GM23338 (cell line): ENCODE results near the gene FASLG. TPM values are rescaled to one million over a fixed set of nuclear protein-coding genes. Genes with fewer than 3 reads are reported as not detected.

Experiments
- ATAC-seq: fragments of 200-7000 bp; cut with Tn5 transposase; 3 replicates; pipeline ENCODE4 v1.9.1; 2020
- DNase-seq: peaks from one replicate; pipeline ENCODE4 v3.0.0-alpha.2; 2015; ENCODE audit warnings: low spot score
- H2AFZ ChIP-seq: fragments of 200-600 bp; sonication (generic); 2 replicates; pipeline ENCODE4 v1.8.0; 2016; ENCODE audit warnings: antibody characterized with exemption, mild to moderate bottlenecking, moderate library complexity
- H3F3A ChIP-seq: fragments of 200-600 bp; sonication (generic); replicated peaks from 2 replicates; pipeline ENCODE4 v1.8.0; 2017; ENCODE audit warnings: antibody characterized with exemption, mixed run types, low read depth
- H3K27ac ChIP-seq: fragments of 200-600 bp; sonication (generic); 2 replicates; pipeline ENCODE4 v1.6.1; 2016; ENCODE audit warnings: low read depth
- H3K27me3 ChIP-seq: fragments of 200-600 bp; sonication (generic); 2 replicates; pipeline ENCODE4 v1.8.0; 2016; ENCODE audit warnings: mild to moderate bottlenecking, mixed run types, moderate library complexity; ENCODE audit not compliant: insufficient read depth
- H3K36me3 ChIP-seq: fragments of 200-600 bp; sonication (generic); 2 replicates; pipeline ENCODE4 v1.8.0; 2016; ENCODE audit warnings: mild to moderate bottlenecking; ENCODE audit not compliant: insufficient read depth
- H3K4me1 ChIP-seq: fragments of 200-600 bp; sonication (generic); 2 replicates; pipeline ENCODE4 v1.8.0; 2016; ENCODE audit warnings: mild to moderate bottlenecking, moderate library complexity; ENCODE audit not compliant: insufficient read depth
- H3K4me2 ChIP-seq: fragments of 200-600 bp; sonication (generic); 2 replicates; pipeline ENCODE4 v1.7.1; 2017; ENCODE audit warnings: mixed run types
- H3K4me3 ChIP-seq: fragments of 200-600 bp; sonication (generic); 2 replicates; pipeline ENCODE4 v1.6.1; 2016; ENCODE audit warnings: mixed run types
- H3K79me2 ChIP-seq: fragments of 200-600 bp; sonication (generic); replicated peaks from 2 replicates; pipeline ENCODE4 v1.8.0; 2017; ENCODE audit warnings: mild to moderate bottlenecking; ENCODE audit not compliant: insufficient read depth
- H3K9me2 ChIP-seq: fragments of 200-600 bp; sonication (generic); 2 replicates; pipeline ENCODE4 v1.8.0; 2017; ENCODE audit not compliant: insufficient read depth
- H4K20me1 ChIP-seq: fragments of 200-600 bp; sonication (generic); replicated peaks from 2 replicates; pipeline ENCODE4 v1.8.0; 2017; ENCODE audit warnings: mild to moderate bottlenecking; ENCODE audit not compliant: insufficient read depth
- H3K27ac Mint-ChIP-seq: 2 replicates; pipeline ENCODE4 v1.8.0; 2020; ENCODE audit warnings: inconsistent platforms, mild to moderate bottlenecking, moderate library complexity, mixed read lengths
- H3K27me3 Mint-ChIP-seq: 3 replicates; pipeline ENCODE4 v1.8.0; 2022; ENCODE audit warnings: low read depth, mild to moderate bottlenecking, moderate library complexity, mixed read lengths, inconsistent platforms; ENCODE audit not compliant: insufficient read depth, poor library complexity
- H3K36me3 Mint-ChIP-seq: 3 replicates; pipeline ENCODE4 v1.8.0; 2021; ENCODE audit warnings: low read depth, mild to moderate bottlenecking, inconsistent platforms, moderate library complexity, mixed read lengths
- H3K4me1 Mint-ChIP-seq: 3 replicates; pipeline ENCODE4 v1.8.0; 2020; ENCODE audit warnings: mild to moderate bottlenecking, inconsistent platforms, mixed read lengths
- H3K4me3 Mint-ChIP-seq: 3 replicates; pipeline ENCODE4 v1.8.0; 2021; ENCODE audit warnings: moderate library complexity, mild to moderate bottlenecking, inconsistent platforms, mixed read lengths
- H3K9me3 Mint-ChIP-seq: 3 replicates; pipeline ENCODE4 v1.8.0; 2020; ENCODE audit warnings: moderate library complexity, mild to moderate bottlenecking, inconsistent platforms, mixed read lengths
- CREB1 ChIP-seq: fragments of 250-450 bp; sonication (Bioruptor Pico); IDR thresholded peaks from 2 replicates; pipeline ENCODE4 v1.5.0; 2020; ENCODE audit warnings: low read depth, mild to moderate bottlenecking, moderate library complexity
- CTCF ChIP-seq, 2 experiments: fragments of 200-600 bp in 1 of 2; sonication (generic) in 1 of 2; conservative IDR thresholded peaks; 2 replicates each; pipeline versions ENCODE4 v1.5.1 to v1.6.1; 2016 to 2017; ENCODE audit warnings: antibody characterized with exemption in 2 of 2, low read depth in 2 of 2, mild to moderate bottlenecking in 2 of 2, moderate library complexity in 1 of 2
- ETS1 ChIP-seq: IDR thresholded peaks from 2 replicates; pipeline ENCODE4 v1.6.1; 2016; ENCODE audit warnings: antibody characterized with exemption
- EZH2 ChIP-seq: fragments of 200-600 bp; sonication (generic); IDR thresholded peaks from one replicate; pipeline ENCODE4 v1.8.0; 2017; ENCODE audit warnings: antibody characterized with exemption, mild to moderate bottlenecking, low read depth; ENCODE audit not compliant: unreplicated experiment
- EZH2phosphoT487 ChIP-seq: fragments of 200-600 bp; sonication (generic); IDR thresholded peaks from one replicate; pipeline ENCODE4 v1.8.1; 2018; ENCODE audit warnings: antibody characterized with exemption; ENCODE audit not compliant: unreplicated experiment
- JUNB ChIP-seq: IDR thresholded peaks from one replicate; pipeline ENCODE4 v1.6.1; 2016; ENCODE audit warnings: antibody characterized with exemption; ENCODE audit not compliant: unreplicated experiment
- NANOG ChIP-seq: IDR thresholded peaks from 2 replicates; pipeline ENCODE4 v1.6.1; 2016; ENCODE audit warnings: antibody characterized with exemption, borderline replicate concordance
- POLR2AphosphoS5 ChIP-seq: IDR thresholded peaks from 2 replicates; pipeline ENCODE4 v1.6.1; 2016; ENCODE audit warnings: antibody characterized with exemption, low read depth
- STAT1 ChIP-seq: IDR thresholded peaks from one replicate; pipeline ENCODE4 v1.6.1; 2016; ENCODE audit warnings: antibody characterized with exemption; ENCODE audit not compliant: unreplicated experiment
- ZNF114 ChIP-seq: fragments of 250-450 bp; sonication (Bioruptor Pico); IDR thresholded peaks from 2 replicates; pipeline ENCODE4 v1.5.0; 2020; ENCODE audit warnings: mild to moderate bottlenecking, moderate library complexity
- ZNF331 ChIP-seq: fragments of 250-450 bp; sonication (Bioruptor Pico); IDR thresholded peaks from 2 replicates; pipeline ENCODE4 v1.5.0; 2020; ENCODE audit warnings: low read depth, mild to moderate bottlenecking, moderate library complexity
- polyA plus RNA-seq: library from polyadenylated mRNA; unstranded; fragments of >200 nt; fragmentation: Nextera tagmentation; extraction: Ambion mirVana; gene quantifications from 2 replicates; pipeline ENCODE4 v1.2.1, GENCODE V29; 2016
- total RNA-seq: library from RNA; depleted of rRNA; stranded (reverse); fragments of >200 nt; shearing (Covaris generic); gene quantifications from 2 replicates; pipeline ENCODE4 v1.2.3, GENCODE V29; 2014
- TF ChIP-seq, protein P1 (sequence below): IDR thresholded peaks from one replicate; pipeline ENCODE4 v1.6.1; 2018; ENCODE audit warnings: antibody characterized with exemption; ENCODE audit not compliant: unreplicated experiment
- TF ChIP-seq, protein P2 (sequence below): fragments of 250-450 bp; sonication (Bioruptor Pico); IDR thresholded peaks from 2 replicates; pipeline ENCODE4 v1.5.0; 2020; ENCODE audit warnings: mild to moderate bottlenecking, moderate library complexity

FASLG gene
- total and polyA plus RNA-seq, 2 experiments from 2014 or later, result not detected

GRCh38 chr1:172682812-172683211 is 23.9 kb downstream of the FASLG start:
- Mint-ChIP-seq H3K36me3 (no peaks in the 10 kb centered on the region), H3K4me3 (no peak overlapping the region), H3K27ac (peak overlapping the region; percentile 52; the same call in 1 of the 2 replicates), H3K4me1 (peaks cover 23% of the 10 kb centered on the region), H3K9me3 (peaks cover 3% of the 10 kb centered on the region; the same call in 1 of the 3 replicates), H3K27me3 (no peaks in the 10 kb centered on the region)
- DNase-seq (peak; percentile 49), ATAC-seq (peak; percentile 90)
- no peaks in the 10 kb centered on the region for H3K79me2 ChIP-seq
- H3F3A ChIP-seq, result no peaks in the 10 kb centered on the region
- no peak overlapping the region for H3K4me2 ChIP-seq
- no peak overlapping the region for H3K4me3 ChIP-seq
- H3K4me1 ChIP-seq, result 0 out of 2 replicates have a peak, but pooled peaks cover 5% of the 10 kb centered on the region
- H3K9me2 ChIP-seq, result no peaks in the 10 kb centered on the region
- no peaks in the 10 kb centered on the region for H3K36me3 ChIP-seq
- no peaks in the 10 kb centered on the region for H4K20me1 ChIP-seq
- TF ChIP-seq ETS1 (no peak), EZH2phosphoT487 (no peak), STAT1 (no peak), EZH2 (no peak), ZNF114 (CRISPR knock-in tag) (no peak), ZNF331 (CRISPR knock-in tag) (no peak), JUNB (no peak), CTCF (conservative IDR thresholded peaks at IDR 0.05; ENCODE audit: low read depth in 2 of 2) (no peak), NANOG (no peak), POLR2AphosphoS5 (no peak), CREB1 (CRISPR knock-in tag) (no peak)
- TF ChIP-seq, protein P1, sequence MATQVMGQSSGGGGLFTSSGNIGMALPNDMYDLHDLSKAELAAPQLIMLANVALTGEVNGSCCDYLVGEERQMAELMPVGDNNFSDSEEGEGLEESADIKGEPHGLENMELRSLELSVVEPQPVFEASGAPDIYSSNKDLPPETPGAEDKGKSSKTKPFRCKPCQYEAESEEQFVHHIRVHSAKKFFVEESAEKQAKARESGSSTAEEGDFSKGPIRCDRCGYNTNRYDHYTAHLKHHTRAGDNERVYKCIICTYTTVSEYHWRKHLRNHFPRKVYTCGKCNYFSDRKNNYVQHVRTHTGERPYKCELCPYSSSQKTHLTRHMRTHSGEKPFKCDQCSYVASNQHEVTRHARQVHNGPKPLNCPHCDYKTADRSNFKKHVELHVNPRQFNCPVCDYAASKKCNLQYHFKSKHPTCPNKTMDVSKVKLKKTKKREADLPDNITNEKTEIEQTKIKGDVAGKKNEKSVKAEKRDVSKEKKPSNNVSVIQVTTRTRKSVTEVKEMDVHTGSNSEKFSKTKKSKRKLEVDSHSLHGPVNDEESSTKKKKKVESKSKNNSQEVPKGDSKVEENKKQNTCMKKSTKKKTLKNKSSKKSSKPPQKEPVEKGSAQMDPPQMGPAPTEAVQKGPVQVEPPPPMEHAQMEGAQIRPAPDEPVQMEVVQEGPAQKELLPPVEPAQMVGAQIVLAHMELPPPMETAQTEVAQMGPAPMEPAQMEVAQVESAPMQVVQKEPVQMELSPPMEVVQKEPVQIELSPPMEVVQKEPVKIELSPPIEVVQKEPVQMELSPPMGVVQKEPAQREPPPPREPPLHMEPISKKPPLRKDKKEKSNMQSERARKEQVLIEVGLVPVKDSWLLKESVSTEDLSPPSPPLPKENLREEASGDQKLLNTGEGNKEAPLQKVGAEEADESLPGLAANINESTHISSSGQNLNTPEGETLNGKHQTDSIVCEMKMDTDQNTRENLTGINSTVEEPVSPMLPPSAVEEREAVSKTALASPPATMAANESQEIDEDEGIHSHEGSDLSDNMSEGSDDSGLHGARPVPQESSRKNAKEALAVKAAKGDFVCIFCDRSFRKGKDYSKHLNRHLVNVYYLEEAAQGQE, result no peak
- TF ChIP-seq, protein P2, sequence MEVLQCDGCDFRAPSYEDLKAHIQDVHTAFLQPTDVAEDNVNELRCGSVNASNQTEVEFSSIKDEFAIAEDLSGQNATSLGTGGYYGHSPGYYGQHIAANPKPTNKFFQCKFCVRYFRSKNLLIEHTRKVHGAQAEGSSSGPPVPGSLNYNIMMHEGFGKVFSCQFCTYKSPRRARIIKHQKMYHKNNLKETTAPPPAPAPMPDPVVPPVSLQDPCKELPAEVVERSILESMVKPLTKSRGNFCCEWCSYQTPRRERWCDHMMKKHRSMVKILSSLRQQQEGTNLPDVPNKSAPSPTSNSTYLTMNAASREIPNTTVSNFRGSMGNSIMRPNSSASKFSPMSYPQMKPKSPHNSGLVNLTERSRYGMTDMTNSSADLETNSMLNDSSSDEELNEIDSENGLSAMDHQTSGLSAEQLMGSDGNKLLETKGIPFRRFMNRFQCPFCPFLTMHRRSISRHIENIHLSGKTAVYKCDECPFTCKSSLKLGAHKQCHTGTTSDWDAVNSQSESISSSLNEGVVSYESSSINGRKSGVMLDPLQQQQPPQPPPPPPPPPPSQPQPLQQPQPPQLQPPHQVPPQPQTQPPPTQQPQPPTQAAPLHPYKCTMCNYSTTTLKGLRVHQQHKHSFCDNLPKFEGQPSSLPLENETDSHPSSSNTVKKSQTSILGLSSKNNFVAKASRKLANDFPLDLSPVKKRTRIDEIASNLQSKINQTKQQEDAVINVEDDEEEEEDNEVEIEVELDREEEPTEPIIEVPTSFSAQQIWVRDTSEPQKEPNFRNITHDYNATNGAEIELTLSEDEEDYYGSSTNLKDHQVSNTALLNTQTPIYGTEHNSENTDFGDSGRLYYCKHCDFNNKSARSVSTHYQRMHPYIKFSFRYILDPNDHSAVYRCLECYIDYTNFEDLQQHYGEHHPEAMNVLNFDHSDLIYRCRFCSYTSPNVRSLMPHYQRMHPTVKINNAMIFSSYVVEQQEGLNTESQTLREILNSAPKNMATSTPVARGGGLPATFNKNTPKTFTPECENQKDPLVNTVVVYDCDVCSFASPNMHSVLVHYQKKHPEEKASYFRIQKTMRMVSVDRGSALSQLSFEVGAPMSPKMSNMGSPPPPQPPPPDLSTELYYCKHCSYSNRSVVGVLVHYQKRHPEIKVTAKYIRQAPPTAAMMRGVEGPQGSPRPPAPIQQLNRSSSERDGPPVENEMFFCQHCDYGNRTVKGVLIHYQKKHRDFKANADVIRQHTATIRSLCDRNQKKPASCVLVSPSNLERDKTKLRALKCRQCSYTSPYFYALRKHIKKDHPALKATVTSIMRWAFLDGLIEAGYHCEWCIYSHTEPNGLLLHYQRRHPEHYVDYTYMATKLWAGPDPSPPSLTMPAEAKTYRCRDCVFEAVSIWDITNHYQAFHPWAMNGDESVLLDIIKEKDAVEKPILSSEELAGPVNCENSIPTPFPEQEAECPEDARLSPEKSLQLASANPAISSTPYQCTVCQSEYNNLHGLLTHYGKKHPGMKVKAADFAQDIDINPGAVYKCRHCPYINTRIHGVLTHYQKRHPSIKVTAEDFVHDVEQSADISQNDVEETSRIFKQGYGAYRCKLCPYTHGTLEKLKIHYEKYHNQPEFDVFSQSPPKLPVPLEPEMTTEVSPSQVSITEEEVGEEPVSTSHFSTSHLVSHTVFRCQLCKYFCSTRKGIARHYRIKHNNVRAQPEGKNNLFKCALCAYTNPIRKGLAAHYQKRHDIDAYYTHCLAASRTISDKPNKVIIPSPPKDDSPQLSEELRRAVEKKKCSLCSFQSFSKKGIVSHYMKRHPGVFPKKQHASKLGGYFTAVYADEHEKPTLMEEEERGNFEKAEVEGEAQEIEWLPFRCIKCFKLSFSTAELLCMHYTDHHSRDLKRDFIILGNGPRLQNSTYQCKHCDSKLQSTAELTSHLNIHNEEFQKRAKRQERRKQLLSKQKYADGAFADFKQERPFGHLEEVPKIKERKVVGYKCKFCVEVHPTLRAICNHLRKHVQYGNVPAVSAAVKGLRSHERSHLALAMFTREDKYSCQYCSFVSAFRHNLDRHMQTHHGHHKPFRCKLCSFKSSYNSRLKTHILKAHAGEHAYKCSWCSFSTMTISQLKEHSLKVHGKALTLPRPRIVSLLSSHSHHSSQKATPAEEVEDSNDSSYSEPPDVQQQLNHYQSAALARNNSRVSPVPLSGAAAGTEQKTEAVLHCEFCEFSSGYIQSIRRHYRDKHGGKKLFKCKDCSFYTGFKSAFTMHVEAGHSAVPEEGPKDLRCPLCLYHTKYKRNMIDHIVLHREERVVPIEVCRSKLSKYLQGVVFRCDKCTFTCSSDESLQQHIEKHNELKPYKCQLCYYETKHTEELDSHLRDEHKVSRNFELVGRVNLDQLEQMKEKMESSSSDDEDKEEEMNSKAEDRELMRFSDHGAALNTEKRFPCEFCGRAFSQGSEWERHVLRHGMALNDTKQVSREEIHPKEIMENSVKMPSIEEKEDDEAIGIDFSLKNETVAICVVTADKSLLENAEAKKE, result no peak
- no peak overlapping the region for H2AFZ ChIP-seq
- H3K27me3 ChIP-seq, result no peaks in the 10 kb centered on the region
- H3K27ac ChIP-seq, result no peak overlapping the region
